IPS DF 19.7 (cell line): ENCODE results near the gene CCDC167.
"Not testable (repeated sequence)": the region's sequence is repeated elsewhere in the genome, so short reads cannot be mapped to it uniquely, and the experiment has no call there.

Experiments
- DNase-seq: peaks from one replicate; pipeline ENCODE4 v3.0.0-alpha.2; 2013; ENCODE audit warnings: low read depth, low spot score

The CCDC167 gene

GRCh38 chr6:37511201-37511600 is 11.5 kb upstream of the CCDC167 start:
- DNase-seq: no peak

- DNase-seq: no peak
These were observed 8.2 kb upstream of the CCDC167 start for GRCh38 chr6:37507690-37508421.

GRCh38 chr6:37507077-37507476 is 7.4 kb upstream of the CCDC167 start:
- no peak for DNase-seq

DNA sequence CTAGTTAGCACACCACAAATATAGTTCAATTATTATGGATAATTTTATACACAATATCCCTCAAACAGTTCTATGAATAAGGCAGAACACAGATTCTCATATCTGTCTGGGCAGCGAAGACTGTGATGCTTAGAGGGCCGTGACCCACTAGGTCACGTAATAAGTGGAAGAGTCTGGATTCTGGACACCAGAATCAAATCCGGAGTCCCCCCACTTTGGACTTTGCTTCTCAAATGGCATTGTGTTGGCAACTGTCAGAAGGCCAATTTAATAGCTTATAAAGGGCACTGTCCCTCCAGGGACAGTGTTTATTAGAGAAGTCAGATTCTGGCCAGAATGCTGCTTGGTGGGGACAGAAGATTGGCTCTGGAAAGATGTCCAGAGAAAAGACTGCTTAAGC is 6.8 kb upstream of the CCDC167 start:
- DNase-seq: no peak

DNA sequence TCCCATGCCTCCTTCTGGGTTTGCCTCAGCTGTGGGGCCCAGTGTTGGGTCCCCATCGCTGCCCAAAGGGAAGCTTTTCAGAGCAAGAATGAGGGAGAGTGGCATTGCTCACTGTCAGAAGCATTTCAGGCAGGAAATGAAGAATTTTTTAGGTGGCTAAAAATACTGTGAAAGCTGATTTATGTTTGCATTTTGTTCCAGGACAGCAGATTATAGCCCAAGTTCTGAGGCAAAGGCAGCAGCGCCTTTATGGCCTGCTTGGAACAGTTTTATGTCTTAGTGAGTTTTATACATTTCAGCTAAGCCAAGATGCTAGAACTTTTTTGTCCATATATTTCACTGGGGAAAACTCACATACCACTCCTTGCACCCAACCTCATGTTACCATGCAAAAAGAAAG is 4.3 kb upstream of the CCDC167 start:
- DNase-seq: no peak

GRCh38 chr6:37503309-37503965 is 3.7 kb upstream of the CCDC167 start:
- DNase-seq: no peak

- no peak for DNase-seq
These were observed 3.1 kb upstream of the CCDC167 start for GRCh38 chr6:37502703-37503291.

DNA sequence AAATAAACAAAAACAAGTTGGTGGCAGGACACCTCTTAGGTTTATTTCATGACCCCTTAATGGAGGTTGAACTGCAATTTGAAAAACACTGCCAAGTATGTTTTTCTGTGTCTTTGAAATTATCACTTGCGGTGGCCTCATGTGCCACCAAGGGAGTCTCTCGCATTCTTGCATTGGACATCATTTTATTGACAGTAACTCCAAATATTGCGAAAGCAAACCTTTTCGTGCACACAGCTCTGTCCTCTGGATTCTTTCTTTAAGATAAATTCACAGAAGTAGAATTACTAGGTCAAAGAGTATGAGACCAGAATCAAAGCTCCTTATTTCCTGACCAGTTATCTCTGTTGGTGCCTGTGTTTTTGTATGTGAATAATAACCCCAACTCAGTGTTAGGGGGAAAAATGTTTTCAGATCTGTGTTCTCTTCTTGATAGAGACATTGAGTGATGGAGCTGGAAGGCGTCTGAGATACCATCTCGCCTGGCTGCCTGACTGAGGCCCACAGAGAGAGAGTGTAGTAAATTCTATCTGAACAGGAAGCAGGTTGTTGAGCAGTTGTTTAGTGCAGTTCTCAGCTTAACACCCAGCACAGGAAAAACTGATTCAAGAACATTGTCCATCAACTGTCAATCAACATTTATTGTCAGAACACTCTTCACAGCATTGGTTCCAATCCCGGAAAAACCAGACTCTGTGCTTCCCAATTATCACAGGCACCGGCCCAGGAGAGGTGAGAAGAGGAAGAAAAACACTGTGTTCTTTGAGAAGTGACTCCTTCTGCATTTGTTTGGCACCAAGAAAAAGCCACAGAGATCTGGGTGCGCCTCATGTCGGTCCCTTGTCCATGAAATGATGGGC is 2.2 kb upstream of the CCDC167 start:
- no peak for DNase-seq

- DNase-seq: not testable (repeated sequence)
These were observed 1.2 kb upstream of the CCDC167 start for GRCh38 chr6:37500904-37501303.

DNA sequence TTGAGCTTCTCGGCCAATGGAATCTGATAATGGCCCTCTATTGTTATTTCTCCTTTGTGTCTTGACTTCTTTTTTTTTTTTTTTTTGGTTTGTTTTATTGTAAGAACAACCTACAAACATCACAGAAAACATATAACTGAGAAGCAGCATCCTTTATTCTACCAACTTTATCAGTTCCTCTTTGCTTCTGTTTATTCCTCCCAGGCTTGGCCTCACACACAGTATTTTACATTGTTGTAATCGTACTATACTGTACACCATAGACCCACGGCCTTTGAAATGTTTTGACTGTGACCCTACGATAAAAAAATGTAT is 558 bp upstream of the CCDC167 start:
- no peak for DNase-seq

GRCh38 chr6:37496951-37497885 is 2.5 kb downstream of the CCDC167 start:
- no peak for DNase-seq

GRCh38 chr6:37495244-37495934 is 4.3 kb downstream of the CCDC167 start:
- DNase-seq: no peak

DNA sequence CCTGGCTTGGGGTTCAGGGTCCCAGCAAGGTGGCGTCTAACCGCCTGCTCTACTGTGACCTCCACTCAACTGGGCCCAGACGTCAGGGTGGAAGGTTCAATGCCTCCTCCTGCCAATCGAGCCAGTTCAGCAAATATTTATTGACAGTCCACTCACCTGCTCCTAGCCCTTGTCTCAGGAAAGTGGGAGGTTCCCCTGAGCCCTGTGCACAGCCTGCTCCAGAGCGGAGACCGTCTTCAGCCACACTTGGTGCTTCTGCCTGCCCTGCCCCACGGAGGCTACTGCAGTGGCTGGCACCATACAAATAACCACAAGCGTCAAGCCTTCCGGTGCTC is 6.1 kb downstream of the CCDC167 start:
- DNase-seq: no peak

- no peak for DNase-seq
These were observed 6.6 kb downstream of the CCDC167 start for GRCh38 chr6:37492991-37493660.

GRCh38 chr6:37492236-37492972 is 7.3 kb downstream of the CCDC167 start:
- DNase-seq: no peak

GRCh38 chr6:37491830-37492208 is 7.9 kb downstream of the CCDC167 start:
- DNase-seq: no peak

DNA sequence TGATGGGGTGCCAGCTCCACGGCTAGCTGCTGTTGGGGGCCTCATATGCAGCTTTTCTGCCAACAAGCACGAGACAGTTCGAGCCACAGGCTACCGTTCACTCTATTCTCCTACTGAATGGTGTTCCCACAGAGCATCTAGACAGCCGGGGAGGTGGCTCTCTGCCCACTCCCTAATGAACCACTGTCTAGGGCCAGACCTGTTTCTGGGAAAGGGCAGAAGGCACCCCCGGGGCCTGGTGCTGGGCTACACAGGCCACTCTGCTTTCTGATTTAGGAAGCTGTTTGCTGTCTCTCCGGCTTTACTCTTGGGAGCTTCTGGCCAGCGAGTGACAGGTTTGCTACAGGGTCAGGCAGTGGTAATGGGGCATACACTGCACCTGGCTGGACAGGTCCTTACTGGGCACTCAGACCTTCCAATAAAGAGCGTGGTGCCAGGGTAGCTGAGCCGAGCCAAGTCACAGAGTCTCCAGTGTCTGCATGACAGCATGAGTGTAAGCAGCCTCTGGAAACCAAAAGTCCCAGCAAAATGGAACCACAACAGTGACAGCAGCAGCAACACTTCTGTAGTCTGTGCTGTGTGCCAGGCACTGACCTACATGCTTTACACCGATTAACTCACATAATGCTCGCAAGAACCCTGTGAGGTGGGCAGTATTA is 8.4 kb downstream of the CCDC167 start:
- no peak for DNase-seq

DNA sequence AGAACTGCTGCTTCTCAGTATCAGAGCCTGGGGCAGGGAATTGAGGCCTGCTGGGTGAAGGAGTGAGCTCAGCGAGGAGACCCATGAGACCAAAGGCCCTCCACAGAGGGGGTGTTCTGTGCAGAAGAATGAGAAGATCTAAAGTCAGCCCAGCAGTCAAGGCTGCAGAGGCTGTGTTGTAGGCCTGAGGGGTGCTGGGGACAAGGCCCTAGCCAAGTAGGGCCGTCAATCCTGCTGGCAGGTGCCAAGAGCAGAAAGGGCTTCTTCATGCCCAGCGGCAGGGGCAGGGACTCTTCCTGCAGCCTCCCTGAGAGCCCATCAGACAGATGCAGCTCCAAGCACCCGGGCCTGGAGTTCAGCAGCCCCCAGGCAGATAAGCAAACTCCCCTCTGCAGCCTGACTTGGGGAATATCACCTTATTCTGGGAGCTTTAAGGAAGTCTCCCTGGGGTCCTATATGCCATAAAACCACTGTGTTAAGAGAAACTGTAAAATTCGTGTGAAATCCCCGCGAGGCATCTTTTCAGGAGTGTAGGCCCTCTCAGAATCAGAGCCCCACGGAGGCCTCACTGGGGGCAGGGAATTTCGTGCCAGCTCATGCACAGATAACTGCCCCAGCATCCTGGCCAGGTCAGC is 9.0 kb downstream of the CCDC167 start:
- no peak for DNase-seq
